Upper lobe of right lung (tissue), 1 donor: Measurements from ENCODE around the gene HIP1. TPM values are rescaled to one million over a fixed set of nuclear protein-coding genes. Genes with fewer than 3 reads are reported as not detected.
"Not testable (repeated sequence)": the region's sequence is repeated elsewhere in the genome, so short reads cannot be mapped to it uniquely, and the experiment has no call there.

ENCODE experiments used
- ATAC-seq: fragments of 200-7000 bp; cut with Tn5 transposase; one replicate; pipeline ENCODE4 v1.9.1; 2020; ENCODE audit warnings: mild to moderate bottlenecking, moderate library complexity
- DNase-seq: peaks from one replicate; pipeline ENCODE4 v3.0.0-alpha.2; 2020
- H3K27ac ChIP-seq: fragments of 200-600 bp; one replicate; pipeline ENCODE4 v1.8.0; 2022
- H3K27me3 ChIP-seq: fragments of 200-600 bp; one replicate; pipeline ENCODE4 v1.8.0; 2022; ENCODE audit warnings: mild to moderate bottlenecking
- H3K36me3 ChIP-seq: fragments of 200-600 bp; one replicate; pipeline ENCODE4 v1.8.0; 2022
- H3K4me1 ChIP-seq: fragments of 200-600 bp; one replicate; pipeline ENCODE4 v1.8.0; 2022
- H3K4me3 ChIP-seq: fragments of 200-600 bp; one replicate; pipeline ENCODE4 v1.8.0; 2022; ENCODE audit warnings: mild to moderate bottlenecking
- H3K9me3 ChIP-seq: fragments of 200-600 bp; one replicate; pipeline ENCODE4 v1.8.0; 2022
- CTCF ChIP-seq: fragments of 200-600 bp; IDR thresholded peaks from one replicate; pipeline ENCODE4 v1.8.0; 2022; ENCODE audit warnings: antibody characterized with exemption
- intact Hi-C: fragments of 100-400 bp; cut with DNase I; formaldehyde crosslinking; loops from one replicate; pipeline ENCODE4 v1.11.0; 2022
- total RNA-seq: library from RNA; stranded (reverse); fragmentation: NEBNext Ultra II Directional; extraction: Animal tissue kit (Norgen Biotek cat#: 25700); gene quantifications from one replicate; pipeline ENCODE4 v1.2.1, GENCODE V29; 2021
- donor health status: DM: no; HTN: yes; CAD: no; lungs with severe emphysema.

HIP1 gene
- total RNA-seq, 1 donor from 2014 or later: 86.2 TPM

GRCh38 chr7:75639071-75639885, 99.5 kb downstream of the HIP1 start:
- peak overlapping the region; percentile 77 for H3K4me3 ChIP-seq
- H3K27me3 ChIP-seq: no peaks in the 10 kb centered on the region
- intact Hi-C loops: no loop called here
- H3K36me3 ChIP-seq: no peaks in the 10 kb centered on the region
- ATAC-seq: peak; percentile 60
- H3K27ac ChIP-seq: peak overlapping the region; percentile 77
- TF ChIP-seq CTCF: no peak
- H3K9me3 ChIP-seq: no peaks in the 10 kb centered on the region
- peak; percentile 80 for DNase-seq
- H3K4me1 ChIP-seq: peaks cover 14% of the 10 kb centered on the region

- H3K9me3 ChIP-seq: no peaks in the 10 kb centered on the region
- ATAC-seq (peak; percentile 64), DNase-seq (peak; percentile 80)
- peak overlapping the region; percentile 77 for H3K4me3 ChIP-seq
- no peak for TF ChIP-seq CTCF
- peaks cover 14% of the 10 kb centered on the region for H3K4me1 ChIP-seq
- no peaks in the 10 kb centered on the region for H3K27me3 ChIP-seq
- intact Hi-C loops: no loop called here
- H3K36me3 ChIP-seq: no peaks in the 10 kb centered on the region
- H3K27ac ChIP-seq: peak overlapping the region; percentile 75
These were observed 100.1 kb downstream of the HIP1 start for GRCh38 chr7:75638594-75639070.

GRCh38 chr7:75637854-75638593, 100.7 kb downstream of the HIP1 start:
- H3K4me3 ChIP-seq: peak overlapping the region; percentile 77
- H3K9me3 ChIP-seq: no peaks in the 10 kb centered on the region
- peaks cover 14% of the 10 kb centered on the region for H3K4me1 ChIP-seq
- no peaks in the 10 kb centered on the region for H3K27me3 ChIP-seq
- no peak for TF ChIP-seq CTCF
- ATAC-seq (peak; percentile 34), DNase-seq (no peak)
- intact Hi-C loops: no loop called here
- no peaks in the 10 kb centered on the region for H3K36me3 ChIP-seq
- peak overlapping the region; percentile 75 for H3K27ac ChIP-seq

- DNase-seq: no peak
- Histone ChIP-seq H3K27ac (no peak overlapping the region), H3K4me1 (peaks cover 11% of the 10 kb centered on the region), H3K9me3 (no peaks in the 10 kb centered on the region), H3K36me3 (no peaks in the 10 kb centered on the region), H3K4me3 (no peak overlapping the region), H3K27me3 (no peaks in the 10 kb centered on the region)
- no peak for ATAC-seq
- intact Hi-C loops: no loop called here
- TF ChIP-seq CTCF: no peak
These were observed 103.7 kb downstream of the HIP1 start for GRCh38 chr7:75635036-75635435.

- DNase-seq, H3K4me3 ChIP-seq, intact Hi-C loops, H3K36me3 ChIP-seq, ATAC-seq, H3K27me3 ChIP-seq, H3K27ac ChIP-seq, H3K4me1 ChIP-seq, H3K9me3 ChIP-seq: not testable (repeated sequence)
These were observed 106.2 kb downstream of the HIP1 start for GRCh38 chr7:75632587-75632986.

GRCh38 chr7:75631711-75632110, 107.0 kb downstream of the HIP1 start:
- Histone ChIP-seq H3K4me3 (no peak overlapping the region), H3K4me1 (no peaks in the 10 kb centered on the region), H3K36me3 (no peaks in the 10 kb centered on the region), H3K27me3 (no peaks in the 10 kb centered on the region), H3K9me3 (peaks cover 5% of the 10 kb centered on the region), H3K27ac (no peak overlapping the region)
- ATAC-seq (no peak), DNase-seq (no peak)
- TF ChIP-seq CTCF: no peak
- intact Hi-C loops: no loop called here
